SU-DHL-6 (cell line): ENCODE data around the gene IQGAP3.

Source experiments
- H2AFZ ChIP-seq: fragments of 200-600 bp; sonication (generic); 2 replicates; pipeline ENCODE4 v1.6.1; 2014; ENCODE audit warnings: low read depth, mild to moderate bottlenecking, moderate library complexity, mixed read lengths, antibody characterized with exemption, low read length; ENCODE audit not compliant: severe bottlenecking
- H3F3A ChIP-seq: fragments of 200-600 bp; shearing (Covaris generic); 2 replicates; pipeline ENCODE4 v1.6.0; 2016; ENCODE audit warnings: antibody characterized with exemption, mild to moderate bottlenecking; ENCODE audit not compliant: insufficient read depth
- H3K27ac ChIP-seq: fragments of 200-600 bp; sonication (generic); 2 replicates; pipeline ENCODE4 v1.5.1; 2016; ENCODE audit warnings: low read depth, mild to moderate bottlenecking, low read length, moderate library complexity, mixed read lengths
- H3K27me3 ChIP-seq: fragments of 200-600 bp; sonication (generic), shearing (Covaris generic); 2 replicates; pipeline ENCODE4 v1.6.0; 2014; ENCODE audit warnings: mild to moderate bottlenecking, low read length
- H3K36me3 ChIP-seq: fragments of 200-600 bp; sonication (generic); 2 replicates; pipeline ENCODE4 v1.6.1; 2014; ENCODE audit warnings: mild to moderate bottlenecking, low read length, mixed read lengths
- H3K4me2 ChIP-seq: fragments of 300-600, 200-600 bp; shearing (Covaris generic), sonication (generic); 2 replicates; pipeline ENCODE4 v1.6.0; 2014; ENCODE audit warnings: low read length, low read depth, mild to moderate bottlenecking; ENCODE audit not compliant: poor library complexity, severe bottlenecking
- H3K4me3 ChIP-seq: fragments of 200-600 bp; sonication (generic); 2 replicates; pipeline ENCODE4 v1.5.1; 2014; ENCODE audit warnings: antibody characterized with exemption, low read length, mild to moderate bottlenecking, mixed read lengths; ENCODE audit not compliant: insufficient read depth, poor library complexity, severe bottlenecking
- H3K79me2 ChIP-seq: fragments of 200-600 bp; sonication (generic); 2 replicates; pipeline ENCODE4 v1.6.1; 2014; ENCODE audit warnings: mild to moderate bottlenecking, low read length, moderate library complexity; ENCODE audit not compliant: insufficient read depth
- H3K9ac ChIP-seq: fragments of 200-600 bp; sonication (generic); 2 replicates; pipeline ENCODE4 v1.7.0; 2014; ENCODE audit warnings: mild to moderate bottlenecking, low read length
- H3K9me2 ChIP-seq: fragments of 200-600 bp; sonication (generic); replicated peaks from 2 replicates; pipeline ENCODE4 v1.6.1; 2014; ENCODE audit warnings: low read length; ENCODE audit not compliant: insufficient read depth
- H3K9me3 ChIP-seq: fragments of 200-600 bp; sonication (generic); 2 replicates; pipeline ENCODE4 v1.6.1; 2014; ENCODE audit warnings: low read length, mixed read lengths; ENCODE audit not compliant: insufficient read depth
- H4K20me1 ChIP-seq: fragments of 200-600 bp; sonication (generic); 2 replicates; pipeline ENCODE4 v1.6.1; 2014; ENCODE audit warnings: low read depth, mild to moderate bottlenecking, antibody characterized with exemption, low read length, moderate library complexity, mixed read lengths
- CTCF ChIP-seq: fragments of 200-600 bp; sonication (generic); IDR thresholded peaks from one replicate; pipeline ENCODE4 v1.5.1; 2017; ENCODE audit warnings: antibody characterized with exemption, mild to moderate bottlenecking, low read length, moderate library complexity; ENCODE audit not compliant: insufficient read depth, poor library complexity, severe bottlenecking
- EZH2phosphoT487 ChIP-seq: fragments of 200-600 bp; sonication (generic), shearing (Covaris generic); conservative IDR thresholded peaks from 2 replicates; pipeline ENCODE4 v1.6.1; 2018; ENCODE audit warnings: mild to moderate bottlenecking, antibody characterized with exemption, low read length, moderate library complexity, mixed read lengths

The IQGAP3 gene

DNA sequence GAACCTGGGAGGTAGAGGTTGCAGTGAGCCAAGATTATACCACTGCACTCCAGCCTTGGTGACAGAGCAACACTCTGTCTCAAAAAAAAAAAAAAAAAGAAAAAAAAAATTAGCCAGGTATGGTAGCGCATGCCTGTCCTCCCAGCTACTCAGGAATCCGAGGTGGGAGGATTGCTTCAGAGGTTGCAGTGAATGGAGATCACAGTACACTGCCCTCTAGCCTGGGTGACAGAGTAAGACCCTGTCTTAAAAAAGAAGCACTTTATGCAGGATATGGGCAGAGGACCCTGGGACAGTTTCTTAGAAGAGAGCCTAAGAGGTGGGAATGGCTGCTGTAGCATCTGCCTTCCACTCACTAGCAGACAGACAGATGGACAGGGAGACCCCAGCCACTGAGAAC, 23.0 kb downstream of the IQGAP3 start:
- TF ChIP-seq EZH2phosphoT487 (no peak), CTCF (no peak)
- Histone ChIP-seq H3K9ac (no peak overlapping the region), H3K27ac (no peak overlapping the region), H3K9me3 (no peaks in the 10 kb centered on the region), H3K4me2 (no peak overlapping the region), H3F3A (no peaks in the 10 kb centered on the region), H3K79me2 (no peaks in the 10 kb centered on the region), H3K27me3 (no peaks in the 10 kb centered on the region), H4K20me1 (no peaks in the 10 kb centered on the region), H3K36me3 (no peaks in the 10 kb centered on the region), H3K4me3 (no peak overlapping the region), H2AFZ (no peak overlapping the region), H3K9me2 (no peaks in the 10 kb centered on the region)

- Histone ChIP-seq H3K9ac (no peak overlapping the region), H3K4me2 (no peak overlapping the region), H3K27me3 (no peaks in the 10 kb centered on the region), H2AFZ (no peak overlapping the region), H3K27ac (no peak overlapping the region), H3K79me2 (no peaks in the 10 kb centered on the region), H3K4me3 (no peak overlapping the region), H3K36me3 (no peaks in the 10 kb centered on the region), H3K9me2 (no peaks in the 10 kb centered on the region), H4K20me1 (no peaks in the 10 kb centered on the region), H3F3A (no peaks in the 10 kb centered on the region), H3K9me3 (no peaks in the 10 kb centered on the region)
- TF ChIP-seq EZH2phosphoT487 (no peak), CTCF (no peak)
These were observed 24.4 kb downstream of the IQGAP3 start for GRCh38 chr1:156547982-156548381.

- Histone ChIP-seq H3K4me2 (no peak overlapping the region), H3K27ac (no peak overlapping the region), H4K20me1 (no peaks in the 10 kb centered on the region), H3K79me2 (no peaks in the 10 kb centered on the region), H2AFZ (no peak overlapping the region), H3F3A (no peaks in the 10 kb centered on the region), H3K4me3 (no peak overlapping the region), H3K9me2 (no peaks in the 10 kb centered on the region), H3K27me3 (no peaks in the 10 kb centered on the region), H3K9ac (no peak overlapping the region), H3K36me3 (no peaks in the 10 kb centered on the region), H3K9me3 (no peaks in the 10 kb centered on the region)
- no peak for TF ChIP-seq EZH2phosphoT487
These were observed 24.9 kb downstream of the IQGAP3 start for GRCh38 chr1:156547434-156547833.

- Histone ChIP-seq H3K9me3 (no peaks in the 10 kb centered on the region), H3K36me3 (no peaks in the 10 kb centered on the region), H3K27ac (no peak overlapping the region), H3K79me2 (no peaks in the 10 kb centered on the region), H3K4me2 (no peak overlapping the region), H4K20me1 (no peaks in the 10 kb centered on the region), H2AFZ (no peak overlapping the region), H3K27me3 (no peaks in the 10 kb centered on the region), H3F3A (no peaks in the 10 kb centered on the region), H3K4me3 (no peak overlapping the region), H3K9me2 (no peaks in the 10 kb centered on the region), H3K9ac (no peak overlapping the region)
- TF ChIP-seq EZH2phosphoT487 = no peak
- TF ChIP-seq CTCF = no peak
These were observed 26.1 kb downstream of the IQGAP3 start for GRCh38 chr1:156546267-156546666.
